HuH-7.5 (cell line): Measurements from ENCODE around the gene AKAP13.

ENCODE experiments used
- DNase-seq: peaks from one replicate; pipeline ENCODE4 v3.0.0; 2011; ENCODE audit warnings: low spot score

Gene AKAP13

GRCh38 chr15:85386261-85386660, 5.9 kb downstream of the AKAP13 start:
- DNase-seq, result no peak

DNA sequence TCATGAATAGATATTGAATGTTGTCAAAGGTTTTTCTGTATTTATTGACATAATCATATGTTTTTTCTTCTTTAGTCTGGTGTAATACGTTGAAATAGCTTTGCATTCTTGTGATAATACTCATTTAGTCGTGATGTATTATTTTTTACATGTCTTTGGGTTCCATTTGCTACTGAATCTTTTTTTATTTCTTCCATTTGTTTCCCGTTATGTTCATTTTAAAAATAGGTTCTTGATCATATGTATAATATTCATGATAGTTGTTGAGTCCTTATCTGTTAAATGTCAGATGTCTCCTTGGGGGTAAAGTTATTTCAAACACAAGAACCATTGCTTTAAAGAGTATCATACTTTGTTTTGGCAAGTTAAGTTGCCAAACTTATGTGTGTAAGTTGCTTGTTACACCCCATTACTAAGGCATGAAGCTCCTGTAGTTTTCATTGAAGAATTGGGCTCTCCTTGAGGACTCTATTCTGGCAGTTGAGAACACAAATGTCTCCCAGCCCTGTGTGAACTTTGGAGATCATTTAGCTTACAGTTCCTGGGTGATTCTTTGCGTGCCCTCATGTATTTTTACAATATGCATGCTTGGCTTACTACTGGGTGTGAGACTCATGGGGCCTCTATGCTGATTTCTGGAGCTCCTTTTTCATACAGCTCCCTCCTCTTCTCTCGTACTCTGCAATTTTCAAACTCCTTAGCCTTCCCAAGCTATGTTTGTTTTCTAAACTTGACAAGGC, 8.3 kb downstream of the AKAP13 start:
- DNase-seq, result no peak

DNA sequence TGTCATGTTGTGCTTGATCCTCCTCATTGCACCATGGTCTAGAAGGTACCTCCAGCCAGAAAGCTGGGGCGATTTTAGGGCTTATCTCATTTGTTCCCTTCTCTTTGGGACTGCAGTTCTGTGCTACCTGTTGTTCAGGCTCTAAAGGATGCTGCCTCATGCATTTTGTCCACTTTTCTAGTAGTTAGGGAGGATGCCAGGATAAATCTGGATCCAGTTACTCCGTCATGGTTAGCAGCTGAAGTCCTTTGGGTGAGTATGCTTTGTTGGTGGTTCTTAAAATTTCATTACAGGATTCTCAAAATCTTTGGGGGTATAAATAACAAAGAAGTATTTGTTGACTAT, 8.9 kb downstream of the AKAP13 start:
- no peak for DNase-seq

- DNase-seq, result no peak
Measured at GRCh38 chr15:85389772-85390171, 9.4 kb downstream of the AKAP13 start.

DNA sequence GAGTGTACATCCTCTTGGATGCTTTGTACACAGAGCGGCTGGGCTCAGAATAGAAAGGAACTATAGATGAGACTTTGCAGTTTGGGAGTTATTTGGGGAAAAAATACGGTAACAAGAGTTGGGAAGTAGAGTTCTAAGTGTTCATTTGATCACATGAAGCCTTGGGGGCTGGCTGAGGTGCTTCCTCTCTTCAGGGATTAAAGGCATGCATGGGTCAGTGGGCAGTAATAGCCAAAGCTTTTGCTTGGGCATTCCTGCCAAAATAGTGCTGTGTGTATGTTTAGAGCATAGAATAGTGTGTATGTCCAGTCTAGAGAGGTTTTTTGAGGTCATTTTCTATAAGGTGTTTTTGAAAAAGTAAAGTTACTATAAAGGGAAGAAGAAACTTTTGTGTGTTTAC, 12.8 kb downstream of the AKAP13 start:
- no peak for DNase-seq

DNA sequence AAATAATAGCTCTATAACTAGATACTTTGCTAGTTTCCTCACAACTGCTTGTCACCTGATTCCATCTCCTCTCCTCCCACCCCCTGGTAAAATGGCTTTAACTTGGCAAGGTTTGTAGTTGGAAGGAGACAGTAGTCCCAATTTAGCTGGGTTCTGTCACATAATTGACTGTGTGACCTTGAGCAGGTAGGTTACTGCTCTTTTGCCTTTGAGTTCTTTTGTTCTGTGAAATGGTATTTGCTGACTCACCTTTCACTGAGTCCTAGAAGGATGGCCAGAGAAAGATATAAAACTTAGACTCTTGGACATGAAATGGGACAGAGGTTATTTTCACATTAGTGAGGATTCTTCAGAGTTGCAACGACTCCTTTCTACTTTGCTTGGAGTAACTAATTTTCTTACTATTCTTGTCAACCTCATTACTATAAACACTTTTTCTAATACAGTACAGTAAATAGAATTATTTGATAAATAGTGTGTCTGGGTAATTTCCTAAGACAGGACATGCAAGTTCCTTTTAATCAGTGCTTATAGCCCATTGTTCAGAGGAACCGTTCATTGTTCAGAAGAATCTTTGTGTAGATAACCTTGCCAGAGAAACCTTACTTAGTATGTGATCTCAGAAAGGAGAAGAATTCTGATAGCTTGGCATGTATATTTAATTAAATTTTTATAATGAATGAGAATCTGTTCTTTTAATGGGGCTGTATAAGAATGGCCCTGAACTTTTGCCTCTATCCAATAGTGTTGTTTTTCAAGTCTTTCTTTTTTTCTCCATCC, 14.3 kb downstream of the AKAP13 start:
- DNase-seq, result no peak

DNA sequence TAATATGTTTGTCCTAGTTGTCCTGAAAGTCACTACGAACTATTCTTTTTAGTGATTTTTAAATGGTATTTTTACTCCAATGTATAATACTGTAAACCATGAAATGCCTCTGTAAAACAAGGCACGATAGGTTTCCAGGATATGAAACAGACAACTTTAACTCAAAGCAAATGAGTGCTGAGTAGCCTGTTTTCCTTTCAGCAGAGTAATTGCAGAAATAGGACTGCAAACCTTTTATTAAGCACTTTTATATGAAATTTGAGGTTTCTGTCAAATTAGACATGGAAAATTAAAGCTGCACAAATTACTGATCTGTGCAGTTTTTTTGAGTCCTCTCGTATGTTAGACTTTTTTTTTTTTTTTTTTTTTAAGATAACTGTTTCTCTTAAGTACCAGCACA, 16.2 kb downstream of the AKAP13 start:
- DNase-seq, result no peak

- DNase-seq, result no peak
Measured at GRCh38 chr15:85397151-85397550, 16.7 kb downstream of the AKAP13 start.

DNA sequence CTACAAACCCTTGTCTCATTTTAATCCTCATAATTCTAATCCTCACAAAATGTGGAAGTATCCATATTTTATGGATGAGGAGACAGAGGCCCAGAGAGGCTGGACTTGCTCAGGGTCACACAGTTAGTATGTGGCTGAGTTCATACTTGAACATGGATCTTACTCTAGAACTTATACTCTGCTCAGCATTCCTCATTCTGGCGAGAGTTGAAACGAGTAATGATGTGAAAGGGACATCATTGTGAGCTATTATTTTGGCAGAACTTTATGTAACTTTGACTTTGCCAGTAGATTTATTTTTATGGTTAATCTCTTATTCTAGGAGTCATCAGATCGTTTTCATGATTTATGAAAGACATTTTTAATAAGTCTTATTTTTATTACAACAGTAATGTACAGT, 17.5 kb downstream of the AKAP13 start:
- DNase-seq, result no peak

- no peak for DNase-seq
Measured at GRCh38 chr15:85398822-85399221, 18.4 kb downstream of the AKAP13 start.

GRCh38 chr15:85399627-85400026, 19.2 kb downstream of the AKAP13 start:
- DNase-seq, result no peak

- DNase-seq, result no peak
Measured at GRCh38 chr15:85400606-85401005, 20.2 kb downstream of the AKAP13 start.

DNA sequence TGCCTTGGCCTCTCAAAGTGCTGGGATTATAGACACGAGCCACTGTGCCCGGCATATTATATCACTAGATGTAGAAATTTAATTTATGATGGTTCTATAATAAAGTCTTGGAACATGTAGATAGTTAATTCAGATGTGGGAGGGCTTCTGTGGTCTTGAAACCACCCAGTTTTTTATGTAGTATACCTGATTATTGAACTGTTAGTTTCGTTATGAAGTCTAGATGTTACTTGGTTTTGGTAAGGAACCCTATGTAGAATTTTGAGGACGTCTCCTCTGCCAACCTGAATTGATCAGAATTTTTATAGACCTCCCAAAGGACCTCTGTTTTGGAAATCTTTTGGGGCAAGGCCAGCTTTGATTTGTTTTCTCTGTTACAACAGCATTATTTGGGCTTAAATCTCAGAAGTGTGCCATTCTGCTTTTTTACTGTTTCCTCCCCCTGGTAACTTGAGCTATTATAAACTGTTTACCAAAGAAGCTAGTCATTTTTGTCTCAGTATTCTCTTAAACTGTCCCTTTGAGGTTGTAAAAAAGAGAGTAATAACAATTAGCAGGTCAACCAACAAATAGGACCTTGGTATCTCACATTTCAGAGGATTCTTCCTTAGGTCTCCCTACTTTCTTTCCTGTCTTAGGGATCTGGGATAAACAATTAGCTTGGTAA, 20.8 kb downstream of the AKAP13 start:
- DNase-seq, result no peak

DNA sequence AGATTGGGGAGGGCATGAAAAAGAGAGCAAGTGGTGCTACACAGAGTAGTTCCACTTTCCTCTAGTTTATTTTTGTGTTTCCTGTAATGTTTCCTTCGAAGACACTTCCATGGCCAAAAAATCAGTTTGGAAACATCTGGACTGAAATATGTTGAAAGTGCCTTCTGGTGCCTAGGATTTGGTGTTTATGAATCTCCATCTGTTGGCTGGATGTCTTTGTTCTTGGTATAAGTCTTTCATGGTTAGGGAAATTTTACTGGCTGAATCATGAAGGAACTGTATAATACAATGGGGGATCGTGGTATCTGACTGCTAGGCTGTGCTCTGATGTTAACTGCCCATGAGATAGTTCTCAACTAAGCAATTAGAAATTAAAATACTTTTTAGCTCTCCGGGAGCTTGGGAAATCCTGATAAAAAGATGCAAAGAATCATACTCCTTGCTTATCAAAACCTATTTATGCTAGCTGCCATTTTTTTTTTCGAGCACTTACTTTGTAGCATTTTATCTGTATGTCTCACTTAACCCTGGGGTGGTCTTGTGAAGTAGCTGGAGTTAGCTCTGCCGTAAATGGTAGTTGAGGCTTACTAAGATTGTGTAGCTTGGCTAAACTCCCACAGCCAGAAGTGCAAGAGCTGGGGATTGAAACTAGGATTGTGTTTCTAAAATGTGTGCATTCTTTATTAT, 21.9 kb downstream of the AKAP13 start:
- no peak for DNase-seq

DNA sequence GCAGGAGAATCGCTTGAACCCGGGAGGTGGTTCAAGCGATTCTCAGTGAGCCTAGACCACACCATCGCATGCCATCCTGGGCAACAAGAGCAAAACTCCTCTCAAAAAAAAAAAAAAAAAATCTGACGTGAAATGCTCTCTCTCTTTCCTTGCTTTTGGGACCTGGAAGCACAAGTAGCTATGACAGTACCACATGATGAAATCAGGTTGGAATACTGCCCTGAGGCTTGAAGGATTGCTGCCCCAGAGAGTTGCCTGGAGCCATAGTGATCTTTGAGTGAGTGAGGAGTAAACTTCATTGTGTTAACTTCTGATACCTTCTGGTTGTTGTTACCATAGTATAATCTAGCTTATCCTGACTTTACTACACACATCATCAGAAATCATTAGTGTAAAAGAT, 23.3 kb downstream of the AKAP13 start:
- no peak for DNase-seq

DNA sequence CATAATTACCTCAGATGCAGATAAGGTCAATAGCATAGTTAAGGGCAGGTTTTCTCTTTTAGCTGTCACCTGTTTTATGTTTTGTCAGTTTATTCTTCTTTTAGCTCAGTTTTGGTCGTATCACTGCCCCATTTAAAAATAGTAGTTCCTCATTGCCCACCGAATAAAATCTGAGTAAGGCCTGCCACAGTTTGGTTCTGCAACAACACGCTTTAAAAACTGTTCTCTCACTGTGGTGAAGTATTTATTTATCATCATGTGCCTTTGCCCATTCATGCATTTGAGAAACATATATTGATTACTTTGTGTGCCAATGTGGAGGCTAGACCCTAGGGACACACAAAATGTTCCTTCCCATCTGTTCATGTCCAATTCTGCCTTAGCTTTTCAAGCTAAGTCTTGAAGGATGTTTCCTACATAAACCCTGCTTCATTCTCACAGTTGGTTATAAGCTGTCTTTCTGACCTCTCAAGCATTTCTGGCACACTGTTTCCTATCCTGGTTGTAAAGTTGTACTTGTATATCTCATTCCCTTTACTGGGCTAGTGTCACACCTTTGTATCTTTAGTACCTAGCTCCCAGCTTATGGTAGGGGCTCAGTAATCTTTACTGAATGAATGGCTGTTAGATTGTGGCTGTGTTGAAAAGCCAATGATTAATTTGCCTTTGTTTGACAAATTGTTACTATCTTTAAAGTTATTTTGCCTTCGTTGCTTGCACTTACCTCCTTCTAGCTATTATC, 23.9 kb downstream of the AKAP13 start:
- DNase-seq, result no peak

- no peak for DNase-seq
Measured at GRCh38 chr15:85404918-85405866, 24.8 kb downstream of the AKAP13 start.

- no peak for DNase-seq
Measured at GRCh38 chr15:85406916-85407315, 26.5 kb downstream of the AKAP13 start.

DNA sequence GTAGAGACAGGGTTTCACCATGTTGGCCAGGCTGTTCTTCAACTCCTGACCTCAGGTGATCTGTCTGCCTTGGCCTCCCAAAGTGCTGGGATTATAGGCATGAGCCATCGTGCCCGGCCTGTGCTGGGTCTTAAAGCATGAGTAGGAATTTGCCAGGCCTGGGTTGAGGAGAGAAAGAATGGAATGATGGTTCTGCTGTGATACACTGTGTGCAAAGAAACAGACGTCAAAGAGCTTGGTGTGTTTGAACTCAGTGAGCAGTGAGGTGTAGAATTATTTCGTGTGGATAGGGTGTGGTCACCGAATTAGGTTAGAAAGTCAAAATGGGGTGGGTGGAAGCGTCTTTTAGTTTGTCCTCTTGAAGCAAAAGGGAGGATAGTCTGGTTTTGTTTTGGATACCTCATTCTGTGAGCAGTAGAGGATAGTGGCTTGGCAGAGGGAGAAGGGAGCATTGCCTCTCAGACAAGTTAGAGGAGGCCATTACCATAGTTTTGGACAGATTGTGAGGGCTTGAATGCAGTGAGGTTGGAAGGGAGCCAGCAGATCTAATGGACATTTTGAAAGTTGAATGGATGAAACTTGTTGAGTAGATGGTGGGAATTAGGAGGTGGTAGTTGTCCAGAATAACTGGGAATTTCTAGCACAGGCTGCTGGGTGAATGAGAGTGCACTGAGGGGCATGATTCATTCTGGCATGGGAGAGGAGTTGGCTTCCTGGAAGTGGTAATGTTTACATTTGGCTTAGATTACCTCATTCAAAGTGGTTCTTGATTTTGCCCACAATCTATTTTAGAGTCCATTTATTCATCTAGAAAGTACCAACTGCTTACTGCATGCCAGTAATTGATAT, 27.2 kb downstream of the AKAP13 start:
- no peak for DNase-seq

- no peak for DNase-seq
Measured at GRCh38 chr15:85408270-85408746, 27.9 kb downstream of the AKAP13 start.
